Gastroesophageal sphincter (tissue), 4 donors: ENCODE measurements around the gene ARHGAP42. TPM values are rescaled to one million over a fixed set of nuclear protein-coding genes. Genes with fewer than 3 reads are reported as not detected.

ENCODE experiments used
- ATAC-seq: fragments of 150-250 bp; one replicate; pipeline ENCODE4 v1.9.1; 2016; ENCODE audit warnings: mild to moderate bottlenecking, moderate library complexity
- H3K27ac ChIP-seq, 4 donors: fragments of 200-600 bp; sonication (generic) in 3 of 4; 1 replicate in 3 of 4; 2 replicates in 1 of 4; pipeline ENCODE4 v1.5.1; 2016 to 2019
- H3K27me3 ChIP-seq: fragments of 200-600 bp; sonication (generic); one replicate; pipeline ENCODE4 v1.5.1; 2019
- H3K36me3 ChIP-seq, 2 donors: fragments of 200-600 bp; sonication (generic); one replicate each; pipeline ENCODE4 v1.5.1; 2019; ENCODE audit warnings: control low read depth in 1 of 2
- H3K4me1 ChIP-seq, 3 donors: fragments of 200-600 bp; sonication (generic); 1 replicate in 2 of 3; 2 replicates in 1 of 3; pipeline ENCODE4 v1.5.1; 2016 to 2019; ENCODE audit warnings: control low read depth in 2 of 3
- H3K4me3 ChIP-seq, 2 donors: fragments of 200-600 bp; sonication (generic); one replicate each; pipeline ENCODE4 v1.5.1; 2019; ENCODE audit warnings: mild to moderate bottlenecking in 1 of 2, moderate library complexity in 1 of 2
- H3K9me3 ChIP-seq, 3 donors: fragments of 200-600 bp; sonication (generic); one replicate each; pipeline ENCODE4 v1.5.1; 2017 to 2019; ENCODE audit warnings: control low read depth in 2 of 3
- CTCF ChIP-seq, 4 experiments: fragments of 200-600 bp in 2 of 4; fragments of 450-650 bp in 2 of 4; sonication (generic) in 1 of 4; IDR thresholded peaks; one replicate each; pipeline ENCODE4 v1.5.1; 2017 to 2019; ENCODE audit warnings: antibody characterized with exemption in 4 of 4, mild to moderate bottlenecking in 2 of 4, moderate library complexity in 2 of 4
- EP300 ChIP-seq: sonication (generic); formaldehyde crosslinking; IDR thresholded peaks from one replicate; pipeline ENCODE4 v1.6.1; 2017; ENCODE audit warnings: antibody characterized with exemption, mild to moderate bottlenecking
- POLR2A ChIP-seq, 2 donors: fragments of 450-650 bp; IDR thresholded peaks; one replicate each; pipeline ENCODE4 v1.6.1; 2017; ENCODE audit warnings: antibody characterized with exemption in 2 of 2, mild to moderate bottlenecking in 2 of 2, moderate library complexity in 1 of 2
- POLR2AphosphoS5 ChIP-seq: sonication (generic); formaldehyde crosslinking; IDR thresholded peaks from one replicate; pipeline ENCODE4 v1.6.1; 2017; ENCODE audit warnings: antibody characterized with exemption
- WGBS, 2 donors: methylation state at CpG; one replicate each; pipeline ENCODE4 v1.1.5; 2018; ENCODE audit warnings: low coverage in 1 of 2; 5-methylcytosine and 5-hydroxymethylcytosine counted together
- total RNA-seq, 4 donors: library from RNA; depleted of rRNA; stranded (reverse); fragments of >200 nt; gene quantifications; one replicate each; pipeline ENCODE4 v1.1.0, GENCODE V29; 2016

Gene ARHGAP42
- total RNA-seq = 10 to 100 TPM in 2 of 4 donors, 1 to 10 TPM in 2; 6.3 to 29.1 (median 9.9) TPM

GRCh38 chr11:100687054-100687629 lies at the start of gene ARHGAP42:
ARHGAP42 (plus strand) TSS chr11:100687288; CDS start chr11:100687679, 391 bp downstream.
- TF ChIP-seq POLR2A (IDR thresholded peaks at IDR 0.05) (no peak), POLR2AphosphoS5 (peak; percentile 27), EP300 (no peak), CTCF (IDR thresholded peaks at IDR 0.05) (peak in 1 of 4 experiments; percentile 6)
- no CpG with 5 or more reads among the region's 80 CpGs for WGBS, 2 donors
- H3K36me3 ChIP-seq = no peaks in the 10 kb centered on the region
- peak within 1 kb of the TSS in 3 of 4 donors; percentile 75 to 90 (median 84) for H3K27ac ChIP-seq
- H3K9me3 ChIP-seq = no peaks in the 10 kb centered on the region
- peak within 1 kb of the TSS; percentile 55 to 80 for H3K4me3 ChIP-seq
- peak; percentile 73 for ATAC-seq
- H3K27me3 ChIP-seq = no peaks in the 10 kb centered on the region
- H3K4me1 ChIP-seq = peaks cover 0 to 50% (median 3%) of the 10 kb centered on the region in 3 donors

- peaks cover 0 to 5% (median 0%) of the 10 kb centered on the region in 3 donors for H3K9me3 ChIP-seq
- no peak for ATAC-seq
- no peaks in the 10 kb centered on the region for H3K27me3 ChIP-seq
- no peak overlapping the region for H3K27ac ChIP-seq
- TF ChIP-seq POLR2A (IDR thresholded peaks at IDR 0.05) = no peak
- TF ChIP-seq EP300 = no peak
- TF ChIP-seq POLR2AphosphoS5 = no peak
- no peak for TF ChIP-seq CTCF (IDR thresholded peaks at IDR 0.05)
- peaks cover 0 to 20% (median 4%) of the 10 kb centered on the region in 3 donors for H3K4me1 ChIP-seq
- WGBS, 2 donors = 73% methylated on average over 3 to 9 of the region's 10 CpGs
- H3K4me3 ChIP-seq = no peak overlapping the region
- no peaks in the 10 kb centered on the region for H3K36me3 ChIP-seq
Measured at GRCh38 chr11:100637706-100638105, 49.4 kb upstream of the ARHGAP42 start.

- 44 to 82% methylated on average over 1 of the region's 1 CpG for WGBS, 2 donors
- Histone ChIP-seq H3K4me3 (no peak overlapping the region), H3K9me3 (peaks cover 0 to 5% (median 0%) of the 10 kb centered on the region in 3 donors), H3K36me3 (no peaks in the 10 kb centered on the region), H3K27ac (peak overlapping the region in 3 of 4 donors; percentile 24 to 63 (median 52)), H3K4me1 (peaks cover 0 to 21% (median 4%) of the 10 kb centered on the region in 3 donors), H3K27me3 (no peaks in the 10 kb centered on the region)
- no peak for ATAC-seq
- no peak for TF ChIP-seq EP300
- no peak for TF ChIP-seq POLR2AphosphoS5
- no peak for TF ChIP-seq POLR2A (IDR thresholded peaks at IDR 0.05)
- TF ChIP-seq CTCF (IDR thresholded peaks at IDR 0.05) = no peak
Measured at GRCh38 chr11:100638648-100639047, 48.4 kb upstream of the ARHGAP42 start.

GRCh38 chr11:100639140-100639539 lies 47.9 kb upstream of the ARHGAP42 start:
- TF ChIP-seq POLR2A (IDR thresholded peaks at IDR 0.05) (no peak), EP300 (no peak), POLR2AphosphoS5 (peak; percentile 4), CTCF (IDR thresholded peaks at IDR 0.05) (no peak)
- Histone ChIP-seq H3K36me3 (no peaks in the 10 kb centered on the region), H3K9me3 (peaks cover 0 to 5% (median 0%) of the 10 kb centered on the region in 3 donors), H3K4me1 (peaks cover 0 to 26% (median 4%) of the 10 kb centered on the region in 3 donors), H3K4me3 (no peak overlapping the region), H3K27me3 (no peaks in the 10 kb centered on the region), H3K27ac (peak overlapping the region in 3 of 4 donors; percentile 24 to 63 (median 52))
- 24% methylated on average over 9 of the region's 9 CpGs for WGBS, 2 donors
- ATAC-seq = no peak

GRCh38 chr11:100640071-100640470 lies 47.0 kb upstream of the ARHGAP42 start:
- WGBS, 2 donors = 38 to 50% methylated on average over 2 of the region's 2 CpGs
- no peaks in the 10 kb centered on the region for H3K36me3 ChIP-seq
- TF ChIP-seq EP300 = no peak
- no peak for ATAC-seq
- H3K9me3 ChIP-seq = peaks cover 0 to 5% (median 0%) of the 10 kb centered on the region in 3 donors
- H3K27ac ChIP-seq = peak overlapping the region in 1 of 4 donors; percentile 52
- H3K27me3 ChIP-seq = no peaks in the 10 kb centered on the region
- no peak overlapping the region for H3K4me3 ChIP-seq
- peaks cover 0 to 28% (median 4%) of the 10 kb centered on the region in 3 donors for H3K4me1 ChIP-seq
